SK-N-SH (cell line): Measurements from ENCODE around the gene CCT6B. TPM values are rescaled to one million over a fixed set of nuclear protein-coding genes. Genes with fewer than 3 reads are reported as not detected.
A peak's percentile ranks its signal among the peaks of the same experiment; 100 is the strongest.

Experiments
- CTCF ChIA-PET: fragments of 300-600, 350-600 bp; formaldehyde crosslinking; extraction: SDS; loops from one replicate; lab custom pipeline; 2021; lab: Yijun Ruan, JAX
- POLR2A ChIA-PET: fragments of 350-600 bp; sonication (Branson Sonifier 250); formaldehyde crosslinking; extraction: SDS; loops from one replicate; lab custom pipeline; 2020; ENCODE audit warnings: antibody characterized with exemption, inconsistent platforms; lab: Yijun Ruan, JAX
- DNase-seq: peaks from one replicate; pipeline ENCODE4 v3.0.0; 2012
- H2AFZ ChIP-seq: fragments of 200-600 bp; sonication (generic); 2 replicates; pipeline ENCODE4 v1.8.1; 2016; ENCODE audit warnings: antibody characterized with exemption, mild to moderate bottlenecking, low read depth
- H3F3A ChIP-seq: fragments of 200-600 bp; sonication (generic); replicated peaks from 2 replicates; pipeline ENCODE3; 2016; ENCODE audit warnings: antibody characterized with exemption, mild to moderate bottlenecking; ENCODE audit not compliant: insufficient read depth
- H3K27ac ChIP-seq, 2 experiments: fragments of 200-500 bp in 1 of 2; fragments of 200-600 bp in 1 of 2; sonication (Bioruptor generic) in 1 of 2; sonication (generic), shearing (Covaris generic) in 1 of 2; 2 replicates each; pipeline versions ENCODE4 v1.5.1 to v1.6.1; 2014 to 2016; ENCODE audit warnings: low read depth in 2 of 2, inconsistent platforms in 1 of 2, low read length in 1 of 2, mild to moderate bottlenecking in 1 of 2, mixed read lengths in 1 of 2
- H3K27me3 ChIP-seq: fragments of 200-600 bp; sonication (generic), shearing (Covaris generic); 2 replicates; pipeline ENCODE4 v1.6.1; 2016; ENCODE audit warnings: mixed run types; ENCODE audit not compliant: insufficient read depth
- H3K36me3 ChIP-seq, 2 experiments: fragments of 200-500 bp in 1 of 2; fragments of 200-600 bp in 1 of 2; sonication (Bioruptor generic) in 1 of 2; sonication (generic) in 1 of 2; replicated peaks in 1 of 2; 2 replicates each; pipeline versions ENCODE3 to v1.5.1; 2014 to 2016; ENCODE audit warnings: low read length in 1 of 2, mild to moderate bottlenecking in 1 of 2; ENCODE audit not compliant: insufficient read depth in 2 of 2, control insufficient read depth in 1 of 2
- H3K4me1 ChIP-seq, 2 experiments: fragments of 200-500 bp in 1 of 2; fragments of 200-600 bp in 1 of 2; sonication (Bioruptor generic) in 1 of 2; sonication (generic), shearing (Covaris generic) in 1 of 2; 2 replicates each; pipeline versions ENCODE4 v1.5.1 to v1.6.1; 2014 to 2016; ENCODE audit warnings: low read depth in 1 of 2, low read length in 1 of 2, mixed run types in 1 of 2; ENCODE audit not compliant: insufficient read depth in 2 of 2, control insufficient read depth in 1 of 2
- H3K4me2 ChIP-seq: fragments of 200-600 bp; sonication (generic), shearing (Covaris generic); 2 replicates; pipeline ENCODE4 v1.6.1; 2017; ENCODE audit warnings: mixed run types
- H3K4me3 ChIP-seq, 2 experiments: fragments of 200-500 bp in 1 of 2; fragments of 200-600 bp in 1 of 2; sonication (Bioruptor generic) in 1 of 2; sonication (generic), shearing (Covaris generic) in 1 of 2; 2 replicates each; pipeline versions ENCODE4 v1.5.1 to v1.8.1; 2014 to 2016; ENCODE audit warnings: low read depth in 2 of 2, inconsistent platforms in 1 of 2, low read length in 1 of 2, mild to moderate bottlenecking in 1 of 2, mixed read lengths in 1 of 2, moderate library complexity in 1 of 2
- H3K79me2 ChIP-seq: fragments of 200-600 bp; sonication (generic); 2 replicates; pipeline ENCODE4 v1.8.1; 2017; ENCODE audit warnings: mild to moderate bottlenecking; ENCODE audit not compliant: insufficient read depth
- H3K9ac ChIP-seq: fragments of 200-600 bp; sonication (generic); 2 replicates; pipeline ENCODE4 v1.6.1; 2017; ENCODE audit warnings: mixed run types
- H3K9me2 ChIP-seq: fragments of 200-600 bp; sonication (generic); 2 replicates; pipeline ENCODE4 v1.6.1; 2017; ENCODE audit warnings: mixed run types
- H3K9me3 ChIP-seq: fragments of 200-600 bp; sonication (generic); 2 replicates; pipeline ENCODE4 v1.6.1; 2017; ENCODE audit warnings: mixed run types, mild to moderate bottlenecking, moderate library complexity
- H4K20me1 ChIP-seq: fragments of 200-600 bp; sonication (generic); 2 replicates; pipeline ENCODE4 v1.6.1; 2017; ENCODE audit warnings: mild to moderate bottlenecking, mixed run types; ENCODE audit not compliant: insufficient read depth
- GABPA ChIP-seq: IDR thresholded peaks from 2 replicates; pipeline ENCODE4 v1.4.0; 2012; ENCODE audit warnings: low read depth, mild to moderate bottlenecking
- JUND ChIP-seq: IDR thresholded peaks from 2 replicates; pipeline ENCODE4 v1.4.0; 2012
- MXI1 ChIP-seq: IDR thresholded peaks from 2 replicates; pipeline ENCODE4 v1.6.1; 2012; ENCODE audit warnings: mild to moderate bottlenecking, low read depth, low read length, improper control_type of control experiment
- NRF1 ChIP-seq: IDR thresholded peaks from 2 replicates; pipeline ENCODE4 v1.6.1; 2012; ENCODE audit warnings: low read depth, mild to moderate bottlenecking, low read length
- POLR2AphosphoS5 ChIP-seq: IDR thresholded peaks from 2 replicates; pipeline ENCODE4 v1.6.1; 2012; ENCODE audit warnings: low read depth, low read length
- REST ChIP-seq: IDR thresholded peaks from 2 replicates; pipeline ENCODE4 v1.6.1; 2012; ENCODE audit warnings: mild to moderate bottlenecking, low read depth, low read length, moderate library complexity
- SIN3A ChIP-seq: IDR thresholded peaks from 2 replicates; pipeline ENCODE4 v1.6.1; 2012; ENCODE audit warnings: low read depth, mild to moderate bottlenecking, low read length, moderate library complexity, borderline replicate concordance
- TAF1 ChIP-seq: IDR thresholded peaks from 2 replicates; pipeline ENCODE4 v1.6.1; 2012; ENCODE audit warnings: low read depth, mild to moderate bottlenecking, low read length, moderate library complexity, borderline replicate concordance
- USF1 ChIP-seq: IDR thresholded peaks from 2 replicates; pipeline ENCODE4 v1.4.0; 2012; ENCODE audit warnings: low read depth, borderline replicate concordance
- YY1 ChIP-seq: IDR thresholded peaks from 2 replicates; pipeline ENCODE4 v1.4.0; 2012; ENCODE audit warnings: low read depth, mild to moderate bottlenecking
- WGBS: methylation state at CpG from one replicate; pipeline ENCODE4 v1.1.6; 2017; ENCODE audit warnings: low lambda C conversion rate; 5-methylcytosine and 5-hydroxymethylcytosine counted together
- polyA plus RNA-seq, 3 experiments: library from polyadenylated mRNA; depleted of rRNA; stranded (reverse); fragments of >200 nt; gene quantifications; 2 replicates each; pipeline ENCODE4 v1.2.3, GENCODE V29; 2012
- TF ChIP-seq, protein P1 (sequence below): IDR thresholded peaks from 2 replicates; pipeline ENCODE4 v1.4.0; 2012; ENCODE audit warnings: low read depth
- TF ChIP-seq, protein P2 (sequence below): fragments of 150-350 bp; IDR thresholded peaks from 2 replicates; pipeline ENCODE4 v1.6.1; 2017; ENCODE audit warnings: antibody characterized with exemption, low read length, low read depth, borderline replicate concordance

CCT6B gene
- polyA plus RNA-seq, 1 of the 3 experiments (the other 2 are of a cell fraction), result 0.48 TPM

DNA sequence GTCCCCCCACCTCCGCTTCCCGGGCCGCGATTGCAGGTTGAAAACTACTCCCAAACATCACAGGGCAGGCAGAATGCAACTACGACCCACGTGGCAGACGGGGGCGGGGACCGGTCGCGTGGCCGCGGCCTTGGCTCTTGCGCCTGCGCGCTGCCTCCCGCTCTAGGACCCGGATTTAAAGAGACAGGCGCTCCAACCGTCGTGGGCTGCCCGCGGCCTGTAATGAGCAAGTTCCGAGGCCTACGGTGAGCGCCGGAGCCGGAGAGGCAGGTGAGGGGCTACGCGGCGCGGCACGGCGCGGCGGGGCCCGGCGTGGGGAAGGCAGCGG, 19.1 kb upstream of the CCT6B start, which contains the start of gene LIG3:
Gene LIG3 (plus strand): TSS at position 160 of the 328 bp plus-strand sequence. CDS start 2,494 bp downstream, outside the sequence.
- no peaks in the 10 kb centered on the region for H4K20me1 ChIP-seq
- POLR2A ChIA-PET, result interaction anchor here (2.0 kb wide), 1 partner anchor 19 kb away, joined by 12 read pairs; the partner anchor contains the start of genes CCT6B and ZNF830
- H3K79me2 ChIP-seq, result peaks cover 37% of the 10 kb centered on the region; the same call in 1 of the 2 replicates
- H3K27ac ChIP-seq, result peak within 1 kb of the TSS; percentile 91 to 94
- H3K36me3 ChIP-seq, result peaks cover 11 to 12% of the 10 kb centered on the region in 2 experiments
- no peaks in the 10 kb centered on the region for H3K9me2 ChIP-seq
- H3K4me1 ChIP-seq, result peaks cover 0 to 15% of the 10 kb centered on the region in 2 experiments; a peak in 2 of 4 replicates
- peak within 1 kb of the TSS; percentile 78 for H3K4me2 ChIP-seq
- CTCF ChIA-PET, result interaction anchor here (0.8 to 4.1 kb wide), 5 partner anchors 17 to 402 kb away, joined by 3 to 25 read pairs (median 5); partner anchors contain the start of gene RAD51D
- H2AFZ ChIP-seq, result peak within 1 kb of the TSS; percentile 82
- H3K9ac ChIP-seq, result peak within 1 kb of the TSS; percentile 91
- H3F3A ChIP-seq, result peaks cover 7% of the 10 kb centered on the region
- WGBS, result 2% methylated on average over 9 of the region's 39 CpGs
- no peaks in the 10 kb centered on the region for H3K9me3 ChIP-seq
- H3K4me3 ChIP-seq, result peak within 1 kb of the TSS; percentile 71 to 80
- DNase-seq, result peak; percentile 96
- TF ChIP-seq SIN3A (peak; percentile 91; the same call in 1 of the 2 replicates), NRF1 (peak; percentile 86), POLR2AphosphoS5 (peak; percentile 49), JUND (no peak), YY1 (no peak), GABPA (no peak), MXI1 (peak; percentile 100), REST (0 out of 2 replicates have a peak, but pooled peaks have one; percentile 36), TAF1 (peak; percentile 56; the same call in 1 of the 2 replicates), USF1 (peak; percentile 90)
- TF ChIP-seq, protein P1, sequence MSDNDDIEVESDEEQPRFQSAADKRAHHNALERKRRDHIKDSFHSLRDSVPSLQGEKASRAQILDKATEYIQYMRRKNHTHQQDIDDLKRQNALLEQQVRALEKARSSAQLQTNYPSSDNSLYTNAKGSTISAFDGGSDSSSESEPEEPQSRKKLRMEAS, result peak; percentile 100
- TF ChIP-seq, protein P2, sequence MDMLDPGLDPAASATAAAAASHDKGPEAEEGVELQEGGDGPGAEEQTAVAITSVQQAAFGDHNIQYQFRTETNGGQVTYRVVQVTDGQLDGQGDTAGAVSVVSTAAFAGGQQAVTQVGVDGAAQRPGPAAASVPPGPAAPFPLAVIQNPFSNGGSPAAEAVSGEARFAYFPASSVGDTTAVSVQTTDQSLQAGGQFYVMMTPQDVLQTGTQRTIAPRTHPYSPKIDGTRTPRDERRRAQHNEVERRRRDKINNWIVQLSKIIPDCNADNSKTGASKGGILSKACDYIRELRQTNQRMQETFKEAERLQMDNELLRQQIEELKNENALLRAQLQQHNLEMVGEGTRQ, result peak; percentile 70
- TF ChIP-seq, all 33 proteins: peak for 9
- H3K27me3 ChIP-seq, result no peaks in the 10 kb centered on the region
